Measurements from ENCODE around the gene NRXN3.

- TF ChIP-seq ZSCAN18 (tag by site-specific recombination; IDR thresholded peaks at IDR 0.05): no peak
- no peak for TF ChIP-seq CTCF (tag by site-specific recombination; IDR thresholded peaks at IDR 0.05)
- no peak for TF ChIP-seq ZNF530 (tag by site-specific recombination; IDR thresholded peaks at IDR 0.05; ENCODE audit: low read depth)
- TF ChIP-seq ATF2 (tag by site-specific recombination; IDR thresholded peaks at IDR 0.05; ENCODE audit: low read depth): no peak
Measured at GRCh38 chr14:79551523-79551922, 1381.3 kb downstream of the NRXN3 start.
